ENCODE data around the gene EIF3CL.
"Not testable (repeated sequence)": the region's sequence is repeated elsewhere in the genome, so short reads cannot be mapped to it uniquely, and the experiment has no call there.

Gene EIF3CL, protein sequence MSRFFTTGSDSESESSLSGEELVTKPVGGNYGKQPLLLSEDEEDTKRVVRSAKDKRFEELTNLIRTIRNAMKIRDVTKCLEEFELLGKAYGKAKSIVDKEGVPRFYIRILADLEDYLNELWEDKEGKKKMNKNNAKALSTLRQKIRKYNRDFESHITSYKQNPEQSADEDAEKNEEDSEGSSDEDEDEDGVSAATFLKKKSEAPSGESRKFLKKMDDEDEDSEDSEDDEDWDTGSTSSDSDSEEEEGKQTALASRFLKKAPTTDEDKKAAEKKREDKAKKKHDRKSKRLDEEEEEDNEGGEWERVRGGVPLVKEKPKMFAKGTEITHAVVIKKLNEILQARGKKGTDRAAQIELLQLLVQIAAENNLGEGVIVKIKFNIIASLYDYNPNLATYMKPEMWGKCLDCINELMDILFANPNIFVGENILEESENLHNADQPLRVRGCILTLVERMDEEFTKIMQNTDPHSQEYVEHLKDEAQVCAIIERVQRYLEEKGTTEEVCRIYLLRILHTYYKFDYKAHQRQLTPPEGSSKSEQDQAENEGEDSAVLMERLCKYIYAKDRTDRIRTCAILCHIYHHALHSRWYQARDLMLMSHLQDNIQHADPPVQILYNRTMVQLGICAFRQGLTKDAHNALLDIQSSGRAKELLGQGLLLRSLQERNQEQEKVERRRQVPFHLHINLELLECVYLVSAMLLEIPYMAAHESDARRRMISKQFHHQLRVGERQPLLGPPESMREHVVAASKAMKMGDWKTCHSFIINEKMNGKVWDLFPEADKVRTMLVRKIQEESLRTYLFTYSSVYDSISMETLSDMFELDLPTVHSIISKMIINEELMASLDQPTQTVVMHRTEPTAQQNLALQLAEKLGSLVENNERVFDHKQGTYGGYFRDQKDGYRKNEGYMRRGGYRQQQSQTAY

DNA sequence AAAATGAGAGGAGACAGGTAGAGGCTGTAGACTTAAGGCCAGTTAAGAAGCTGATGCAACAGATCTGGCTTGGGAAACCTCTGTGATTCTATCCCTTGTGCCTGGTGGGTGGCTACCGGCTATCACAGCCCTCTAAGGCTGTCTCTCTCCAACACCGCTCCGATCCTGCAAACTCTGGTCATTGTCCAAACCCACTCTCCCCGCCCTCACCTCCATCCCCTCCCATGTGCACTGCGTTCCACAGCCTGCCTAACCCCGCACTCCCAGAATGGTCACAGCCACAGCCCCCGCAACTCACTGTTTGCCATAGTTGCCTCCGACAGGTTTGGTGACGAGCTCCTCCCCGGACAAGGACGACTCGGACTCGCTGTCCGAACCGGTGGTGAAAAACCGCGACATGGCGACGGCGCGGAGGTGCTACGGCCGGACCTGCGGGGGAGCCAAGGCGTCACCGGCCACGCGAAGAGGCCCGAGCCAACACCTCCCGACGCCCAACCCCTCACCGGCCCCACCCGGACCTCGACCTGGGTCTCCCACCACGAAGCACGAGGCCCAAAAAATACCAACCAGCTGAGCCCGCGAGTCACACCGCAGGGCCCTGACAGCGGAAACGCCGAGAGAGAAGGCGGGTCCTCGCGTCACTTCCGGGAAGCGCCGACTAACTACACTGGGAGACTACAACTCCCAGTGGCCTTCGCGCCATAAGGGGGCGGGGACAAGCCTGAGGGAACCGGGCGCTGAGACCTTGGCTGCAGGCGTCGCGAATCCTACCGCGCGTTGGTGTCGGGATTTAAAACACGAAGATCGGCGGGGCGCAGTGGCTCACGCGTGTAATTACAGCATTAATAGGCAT is at the start of gene EIF3CL:
Gene EIF3CL (minus strand): TSS at position 622 of the 853 bp plus-strand sequence. CDS start 223 bp downstream, at position 399.
- not testable (repeated sequence) for DNase-seq

DNA sequence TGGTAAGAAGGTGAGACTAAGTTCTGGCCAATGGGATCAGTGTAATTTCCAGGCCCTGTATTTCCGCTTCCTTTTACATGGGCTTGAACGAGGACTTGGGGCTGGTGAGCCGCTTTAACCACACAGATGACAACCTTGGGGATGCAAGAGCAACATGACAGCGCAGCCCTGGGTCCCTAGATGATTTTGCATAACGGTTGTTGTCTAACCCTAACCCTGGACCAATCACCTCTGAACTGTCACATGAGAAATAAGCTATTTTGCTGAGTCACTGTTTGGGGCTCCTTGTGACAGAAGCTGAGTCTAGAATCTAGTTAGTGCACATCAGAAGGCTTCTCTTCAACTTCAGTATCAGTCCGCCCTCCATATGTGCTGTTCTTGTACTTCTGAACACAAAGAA is 43.4 kb upstream of the EIF3CL start:
- DNase-seq = not testable (repeated sequence)

DNA sequence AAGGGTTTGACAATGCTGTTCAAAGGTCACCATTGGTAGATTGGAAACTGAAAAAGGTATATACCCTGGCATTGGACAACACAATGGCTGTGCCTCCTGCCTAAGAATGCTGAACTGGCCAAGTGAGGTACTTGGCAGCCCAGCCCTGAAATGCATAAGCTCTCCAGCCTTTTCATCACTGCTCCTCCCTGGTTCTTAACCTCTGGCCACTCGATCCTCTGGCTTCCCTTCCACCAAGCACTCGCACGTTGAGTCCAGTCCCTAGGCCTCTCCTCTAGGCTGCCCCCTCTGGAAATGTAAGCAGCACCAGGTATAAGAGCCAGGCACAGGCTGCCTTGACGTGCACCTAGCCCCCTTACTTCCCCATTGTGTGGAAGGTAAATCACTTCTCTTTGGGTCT is 42.7 kb upstream of the EIF3CL start:
- not testable (repeated sequence) for DNase-seq

DNA sequence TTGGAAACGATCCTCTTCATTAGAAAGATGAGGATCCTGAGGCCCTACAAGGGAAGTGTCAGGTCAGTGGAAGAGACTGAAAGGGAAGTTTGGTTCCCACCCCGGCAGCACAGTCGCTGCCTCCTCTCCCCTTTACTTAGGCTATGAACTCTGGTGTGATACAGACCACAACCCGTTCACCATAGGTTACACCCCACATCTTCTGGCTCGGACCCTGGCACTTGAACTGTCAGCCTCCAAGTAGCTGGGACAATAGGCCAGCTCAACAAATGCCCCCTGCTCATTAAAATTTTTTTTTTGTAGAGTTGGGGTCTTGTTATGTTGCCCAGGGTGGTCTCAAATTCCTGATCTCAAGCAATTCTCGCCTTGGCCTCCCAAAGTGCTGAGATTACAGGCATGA is 40.3 kb upstream of the EIF3CL start:
- DNase-seq = not testable (repeated sequence)

DNA sequence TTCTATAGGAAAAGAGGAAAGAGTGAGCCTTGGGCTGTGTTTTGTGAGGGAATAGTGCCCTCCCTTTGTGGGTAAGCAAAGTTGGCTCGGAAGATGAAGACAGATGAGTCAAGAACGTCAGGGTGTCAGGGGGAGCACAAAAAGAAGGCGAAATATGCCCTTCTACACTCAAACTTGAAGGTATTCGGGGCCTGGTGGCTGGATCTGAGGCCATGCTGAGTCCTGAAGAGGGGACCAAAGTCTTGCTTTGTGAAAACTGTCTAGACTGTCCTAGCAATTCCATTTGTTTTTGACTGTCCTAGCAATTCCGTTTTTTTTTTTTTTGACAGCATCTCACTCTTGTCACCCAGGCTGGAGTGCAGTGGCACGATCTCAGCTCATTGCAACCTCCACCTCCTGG is 35.3 kb upstream of the EIF3CL start:
- not testable (repeated sequence) for DNase-seq

DNA sequence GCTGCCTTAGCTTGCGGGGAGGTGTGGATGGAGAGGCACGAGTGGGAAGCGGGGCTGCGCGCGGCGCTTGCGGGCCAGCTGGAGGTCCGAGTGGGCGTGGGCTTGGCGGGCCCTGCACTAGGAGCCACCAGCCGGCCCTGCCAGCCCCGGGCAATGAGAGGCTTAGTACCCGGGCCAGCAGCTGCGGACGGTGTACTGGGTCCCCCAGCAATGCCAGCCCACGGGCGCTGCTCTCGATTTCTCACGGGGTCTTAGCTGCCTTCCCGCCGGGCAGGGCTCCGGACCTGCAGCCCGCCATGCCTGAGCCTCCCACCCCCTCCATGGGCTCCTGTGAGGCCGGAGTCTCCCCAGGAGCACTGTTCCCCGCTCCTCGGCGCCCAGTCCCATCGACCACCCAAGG is 31.7 kb upstream of the EIF3CL start:
- not testable (repeated sequence) for DNase-seq

DNA sequence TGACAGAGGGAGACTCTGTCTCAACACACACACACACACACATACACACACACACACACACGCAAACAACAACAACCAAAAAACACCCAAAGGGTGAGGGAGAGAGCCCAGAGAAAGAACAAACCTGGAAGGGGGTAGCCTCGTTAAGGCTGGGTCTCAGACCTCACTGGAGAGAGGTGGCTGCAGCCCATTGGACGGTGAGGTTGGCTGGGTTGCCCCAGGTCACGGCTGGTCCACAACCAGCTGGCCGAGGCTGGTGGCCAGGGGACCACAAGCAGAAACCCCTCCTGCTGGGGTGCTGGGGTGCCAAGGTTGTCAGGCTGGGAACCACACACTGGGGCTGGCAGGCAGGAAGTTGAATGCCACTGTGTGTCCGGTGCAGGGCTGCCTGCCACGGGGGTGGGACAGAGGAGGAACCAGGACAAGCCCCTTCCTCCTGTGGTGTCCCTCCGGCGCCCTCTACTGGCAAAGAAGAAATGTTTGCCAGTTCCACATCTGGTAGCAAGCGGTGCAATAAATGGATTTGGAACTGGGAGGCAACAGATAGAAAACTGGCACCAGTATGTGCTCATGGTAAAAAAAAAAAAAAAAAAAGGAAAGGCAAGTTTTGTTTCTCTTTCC is 22.5 kb upstream of the EIF3CL start:
- not testable (repeated sequence) for DNase-seq

DNA sequence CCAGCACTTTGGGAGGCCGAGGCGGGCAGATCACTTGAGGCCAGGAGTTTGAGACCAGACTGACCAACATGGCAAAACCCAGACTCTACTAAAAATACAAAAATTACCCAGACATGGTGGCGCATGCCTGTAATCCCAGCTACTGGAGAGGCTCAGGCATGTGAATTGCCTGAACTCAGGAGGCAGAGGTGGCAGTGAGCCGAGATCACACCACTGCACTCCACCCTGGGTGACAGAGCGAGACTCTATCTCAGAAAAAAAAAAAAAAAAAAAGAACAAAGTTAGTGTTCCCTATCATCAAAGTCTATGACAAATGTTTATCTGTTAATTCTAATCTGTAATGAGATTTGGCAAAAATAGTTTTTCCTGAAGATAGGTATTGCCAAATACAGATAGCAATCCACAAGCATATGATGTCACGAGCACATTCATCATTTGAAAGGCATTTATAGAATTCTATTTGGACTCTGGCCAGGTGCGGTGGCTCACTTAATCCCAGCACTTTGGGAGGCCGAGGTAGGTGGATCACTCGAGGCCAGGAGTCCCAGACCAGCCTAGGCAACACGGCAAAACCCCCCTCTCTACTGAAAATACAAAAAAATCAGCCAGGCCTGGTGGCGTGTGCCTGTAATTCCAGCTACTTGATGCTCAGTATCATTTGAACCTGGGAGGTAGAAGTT is 17.6 kb upstream of the EIF3CL start:
- DNase-seq = not testable (repeated sequence)

DNA sequence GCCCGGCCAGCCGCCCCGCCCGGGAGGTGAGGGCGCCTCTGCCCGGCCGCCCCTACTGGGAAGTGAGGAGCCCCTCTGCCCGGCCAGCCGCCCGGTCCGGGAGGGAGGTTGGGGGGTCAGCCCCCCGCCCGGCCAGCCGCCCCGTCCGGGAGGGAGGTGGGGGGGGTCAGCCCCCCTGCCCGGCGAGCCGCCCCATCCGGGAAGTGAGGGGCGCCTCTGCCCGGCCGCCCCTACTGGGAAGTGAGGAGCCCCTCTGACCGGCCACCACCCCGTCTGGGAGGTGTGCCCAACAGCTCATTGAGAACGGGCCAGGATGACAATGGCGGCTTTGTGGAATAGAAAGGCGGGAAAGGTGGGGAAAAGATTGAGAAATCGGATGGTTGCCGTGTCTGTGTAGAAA is 13.4 kb upstream of the EIF3CL start:
- not testable (repeated sequence) for DNase-seq

DNA sequence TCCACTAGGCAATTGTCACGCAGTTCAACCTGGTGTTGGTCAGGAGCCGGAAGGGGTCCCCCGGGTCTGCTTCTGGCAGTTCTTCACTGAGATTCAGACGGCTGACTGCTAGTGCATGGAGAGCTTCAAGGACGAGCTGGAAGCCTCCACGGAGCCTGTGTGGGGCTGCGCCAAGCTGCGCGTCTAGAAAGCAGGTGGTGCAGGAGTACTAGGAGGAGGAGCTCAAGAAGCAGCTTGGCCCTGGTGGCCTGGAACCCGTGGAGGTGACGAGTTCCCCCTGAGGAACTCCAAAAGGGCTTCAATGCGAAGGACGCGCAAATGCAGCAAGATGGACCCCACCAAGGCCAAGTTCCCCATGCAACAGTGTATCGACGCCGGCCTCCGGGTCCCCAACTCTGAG is 10.9 kb upstream of the EIF3CL start:
- not testable (repeated sequence) for DNase-seq

DNA sequence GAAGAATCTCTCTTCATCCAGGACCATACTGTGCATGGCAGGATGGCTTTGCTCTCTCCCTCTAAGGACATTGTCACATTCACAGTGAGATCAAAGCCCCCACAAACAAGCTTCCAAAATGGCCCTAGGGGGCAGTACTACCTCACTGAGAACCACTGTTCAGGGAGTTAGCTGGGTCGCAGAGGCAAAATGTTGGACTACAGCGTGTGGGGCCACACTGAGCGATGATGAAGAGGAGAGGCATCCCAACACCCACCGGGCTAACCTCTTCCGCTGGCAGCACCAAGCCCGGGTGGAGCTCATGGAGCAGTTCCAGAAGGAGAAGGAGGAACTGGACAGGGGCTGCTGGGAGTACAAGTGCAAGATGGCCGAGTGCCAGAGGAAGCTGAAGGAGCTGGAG is 9.9 kb upstream of the EIF3CL start:
- DNase-seq = not testable (repeated sequence)

DNA sequence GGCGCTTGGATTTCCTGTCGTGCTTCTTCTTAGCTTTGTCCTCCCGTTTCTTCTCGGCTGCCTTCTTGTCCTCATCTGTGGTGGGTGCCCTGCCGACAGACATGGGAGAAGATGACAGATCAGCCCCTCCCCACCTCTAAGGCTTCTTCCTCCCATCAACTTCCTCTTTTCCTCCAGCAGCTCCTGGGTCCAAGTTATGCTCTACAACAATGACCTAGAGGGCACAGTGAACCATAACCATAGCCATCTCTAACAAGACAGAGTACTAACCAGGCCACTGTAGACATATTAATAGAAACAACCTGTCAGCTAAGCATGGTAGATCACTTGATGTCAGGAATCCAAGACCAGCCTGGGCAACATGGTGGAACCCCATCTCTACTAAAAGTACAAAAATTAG is 11.6 kb downstream of the EIF3CL start:
- DNase-seq = not testable (repeated sequence)

DNA sequence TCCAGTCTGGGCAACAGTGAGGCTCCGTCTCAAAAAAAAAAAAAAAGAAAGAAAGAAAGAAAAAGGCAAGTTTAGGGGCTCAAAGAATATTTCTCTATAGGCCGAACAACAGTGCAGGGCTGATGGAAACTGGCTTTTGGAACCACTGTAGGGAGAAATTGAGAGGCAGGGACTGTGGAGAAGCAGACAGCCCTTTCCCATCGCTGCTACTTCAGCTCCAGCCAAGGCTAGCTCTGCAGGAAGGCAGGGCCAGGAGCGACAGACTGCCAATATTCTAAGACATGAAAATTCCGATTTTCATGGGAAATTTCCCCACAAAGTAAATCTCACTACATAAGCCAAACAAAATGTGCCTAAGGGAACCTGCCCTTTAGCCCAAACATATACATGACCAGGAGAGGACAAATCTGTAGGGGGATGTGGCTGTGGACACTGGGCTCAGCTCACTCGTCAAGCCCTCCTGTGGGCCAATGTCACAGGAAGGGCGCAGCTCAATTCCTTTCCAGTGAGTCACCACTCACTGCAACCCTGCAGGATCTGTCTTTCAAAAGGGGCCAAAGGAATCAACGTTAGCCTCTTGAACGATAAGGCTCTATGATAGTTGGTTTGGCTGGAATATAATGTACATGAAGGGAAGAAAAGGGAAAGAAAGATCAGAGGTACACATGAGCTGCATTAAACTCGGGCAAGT is 21.3 kb downstream of the EIF3CL start:
- not testable (repeated sequence) for DNase-seq

DNA sequence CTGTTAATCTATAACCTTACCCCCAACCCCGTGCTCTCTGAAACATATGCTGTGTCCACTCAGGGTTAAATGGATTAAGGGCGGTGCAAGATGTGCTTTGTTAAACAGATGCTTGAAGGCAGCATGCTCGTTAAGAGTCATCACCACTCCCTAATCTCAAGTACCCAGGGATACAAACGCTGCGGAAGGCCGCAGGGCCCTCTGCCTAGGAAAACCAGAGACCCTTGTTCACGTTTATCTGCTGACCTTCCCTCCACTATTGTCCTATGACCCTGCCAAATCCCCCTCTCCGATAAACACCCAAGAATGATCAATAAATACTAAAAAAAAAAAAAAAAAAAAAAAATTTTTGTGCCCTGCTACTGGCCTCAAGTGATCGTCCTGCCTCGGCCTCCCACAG is 25.8 kb downstream of the EIF3CL start:
- DNase-seq = not testable (repeated sequence)

DNA sequence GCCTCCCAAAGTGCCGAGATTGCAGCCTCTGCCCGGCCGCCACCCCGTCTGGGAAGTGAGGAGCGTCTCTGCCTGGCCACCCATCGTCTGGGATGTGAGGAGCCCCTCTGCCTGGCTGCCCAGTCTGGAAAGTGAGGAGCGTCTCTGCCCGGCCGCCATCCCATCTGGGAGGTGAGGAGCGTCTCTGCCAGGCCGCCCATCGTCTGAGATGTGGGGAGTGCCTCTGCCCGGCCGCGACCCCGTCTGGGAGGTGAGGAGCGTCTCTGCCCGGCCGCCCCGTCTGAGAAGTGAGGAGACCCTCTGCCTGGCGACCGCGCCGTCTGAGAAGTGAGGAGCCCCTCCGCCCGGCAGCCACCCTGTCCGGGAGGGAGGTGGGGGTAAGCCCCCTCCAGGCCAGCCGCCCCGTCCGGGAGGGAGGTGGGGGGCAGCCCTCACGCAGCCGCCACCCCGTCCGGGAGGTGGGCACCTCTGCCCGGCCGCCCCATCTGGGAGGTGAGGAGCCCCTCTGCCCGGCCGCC is 26.5 kb downstream of the EIF3CL start:
- not testable (repeated sequence) for DNase-seq

DNA sequence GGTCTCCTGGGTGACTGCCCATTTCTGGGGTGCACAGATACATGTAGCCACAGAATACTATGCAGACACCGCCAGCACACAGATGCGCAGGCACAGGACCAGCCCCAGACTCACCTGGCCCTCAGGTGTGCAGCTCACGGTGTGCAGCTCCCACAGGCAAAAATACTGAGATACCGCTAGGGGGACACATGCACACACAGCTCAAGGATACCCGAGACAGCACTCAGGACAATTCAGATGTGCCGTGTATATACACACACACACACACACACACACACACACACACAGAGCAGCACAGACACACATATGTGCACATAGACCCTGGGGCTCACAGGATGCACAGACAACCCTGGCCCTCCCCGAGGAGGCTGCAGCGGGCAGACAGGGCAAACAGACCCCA is 28.5 kb downstream of the EIF3CL start:
- not testable (repeated sequence) for DNase-seq

DNA sequence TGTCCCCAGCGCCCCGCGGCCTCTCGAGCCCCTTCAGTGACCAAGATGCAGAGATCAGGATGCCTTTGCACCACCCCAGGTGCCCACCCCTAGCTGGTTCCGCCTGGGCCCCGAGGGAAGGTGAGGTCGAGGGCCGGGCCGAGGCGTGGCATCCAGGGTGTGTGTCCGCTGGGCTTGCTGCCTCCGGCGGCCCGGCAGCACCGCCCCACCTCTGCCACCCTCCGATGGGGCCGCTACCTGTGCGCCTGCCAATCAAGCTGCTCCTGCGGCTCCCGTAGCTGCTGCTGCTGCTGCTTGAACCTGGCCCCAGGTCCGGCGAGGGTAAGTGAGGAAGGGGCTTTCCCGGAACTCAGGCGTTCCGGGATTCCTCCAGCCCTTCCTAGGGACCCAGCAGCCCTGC is 29.4 kb downstream of the EIF3CL start:
- not testable (repeated sequence) for DNase-seq

DNA sequence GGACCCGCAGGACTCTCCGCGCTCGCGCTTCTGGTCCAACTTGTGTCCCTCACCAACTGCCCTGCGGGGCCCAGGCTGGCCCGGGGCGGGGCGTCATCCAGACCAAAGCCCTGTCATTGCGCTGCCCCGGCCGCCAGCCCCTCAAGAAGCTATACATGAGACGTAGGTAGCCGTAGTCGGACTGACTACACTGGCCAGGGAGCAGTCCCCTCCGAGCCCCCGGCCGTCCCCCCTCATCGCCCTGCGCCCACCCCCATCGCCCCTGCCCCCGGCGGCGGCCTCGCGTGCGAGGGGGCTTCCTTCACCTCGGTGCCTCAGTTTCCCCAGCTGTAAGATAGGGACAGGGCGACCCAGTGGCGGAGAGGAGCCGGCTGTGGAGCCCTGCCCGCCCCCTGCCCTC is 35.7 kb downstream of the EIF3CL start:
- DNase-seq = not testable (repeated sequence)

DNA sequence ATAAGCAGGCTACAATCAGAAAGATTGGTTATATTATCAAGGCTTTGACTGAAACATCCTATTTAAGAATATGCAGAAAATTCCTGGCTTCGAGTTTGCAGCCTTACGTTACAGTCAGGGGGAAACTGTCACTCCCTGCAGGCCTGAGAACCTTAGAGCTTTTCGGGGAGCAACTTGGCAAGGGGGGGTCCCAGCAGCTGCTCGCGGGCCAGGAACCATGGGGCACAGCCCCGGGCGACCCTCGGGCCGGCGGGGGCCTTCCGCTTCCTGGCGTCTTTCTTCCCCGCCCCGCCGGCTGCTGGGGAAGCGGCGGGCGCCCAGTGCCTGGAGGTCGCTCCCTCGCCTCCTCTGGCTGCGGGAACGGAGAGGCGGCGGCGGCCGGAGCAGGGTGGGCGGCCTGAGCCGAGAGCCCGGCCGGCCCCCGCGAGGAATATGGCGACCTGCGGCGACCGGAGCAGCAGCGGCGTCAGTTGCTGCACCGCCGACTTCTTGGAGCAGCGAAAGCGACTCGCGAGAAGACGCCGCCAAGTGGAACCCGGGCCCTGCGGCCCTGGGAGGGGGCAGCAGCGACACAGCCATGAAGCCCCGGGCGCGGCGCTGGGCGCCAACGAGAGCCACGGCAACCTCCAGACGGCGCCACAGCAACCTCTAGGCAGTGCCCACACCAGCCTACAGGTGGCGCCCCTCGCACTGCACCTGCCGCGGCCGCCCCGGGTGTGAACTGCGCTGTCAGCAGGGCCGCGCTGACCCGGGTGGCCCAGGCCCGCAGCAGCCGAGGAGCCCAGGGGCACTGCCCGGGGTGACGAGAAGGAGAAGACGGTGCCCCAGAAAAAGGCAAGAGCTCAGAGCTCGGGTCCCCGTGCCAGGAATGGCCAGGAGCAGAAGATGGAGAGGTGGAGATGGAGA is 39.1 kb downstream of the EIF3CL start:
- not testable (repeated sequence) for DNase-seq

DNA sequence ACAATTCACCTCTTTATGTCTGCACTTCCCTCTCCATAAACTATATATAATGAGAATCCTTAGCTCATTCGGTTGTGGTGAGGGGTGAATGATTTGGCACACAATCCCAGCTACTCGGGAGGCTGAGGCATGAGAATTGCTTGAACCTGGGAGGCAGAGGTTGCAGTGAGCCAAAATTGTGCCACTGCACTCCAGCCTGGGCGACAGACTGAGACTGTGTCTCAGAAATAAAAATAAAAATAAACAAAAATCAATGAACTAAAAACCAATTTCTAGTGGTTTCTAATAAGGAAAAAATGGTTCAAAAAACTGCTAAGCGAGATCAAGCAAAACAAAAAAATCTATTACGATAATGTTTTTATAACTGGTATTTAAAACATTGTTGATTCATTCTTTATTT is 40.2 kb downstream of the EIF3CL start, which contains the start of gene NPIPB6:
Gene NPIPB6 (minus strand): TSS at position 101 of the 400 bp plus-strand sequence. CDS start 686 bp downstream, outside the sequence.
- not testable (repeated sequence) for DNase-seq

All from fibroblast of skin of right quadriceps (primary cell).